Stimulated activated CD8-positive, alpha-beta memory T cell treated with anti-CD3 and anti-CD28 coated beads, Interleukin-4, amount 100 ng/mL, for 4 hours (primary cell): ENCODE data around the gene PCDH18.
"Not testable (repeated sequence)": the region's sequence is repeated elsewhere in the genome, so short reads cannot be mapped to it uniquely, and the experiment has no call there.

ENCODE experiments used
- DNase-seq, 2 donors: peaks; one replicate each; pipeline ENCODE4 v3.0.0-alpha.2; 2020; ENCODE audit warnings: low read depth in 2 of 2, low spot score in 1 of 2

Gene PCDH18

GRCh38 chr4:137531168-137531985, 917 bp downstream of the PCDH18 start:
- DNase-seq: no peak

DNA sequence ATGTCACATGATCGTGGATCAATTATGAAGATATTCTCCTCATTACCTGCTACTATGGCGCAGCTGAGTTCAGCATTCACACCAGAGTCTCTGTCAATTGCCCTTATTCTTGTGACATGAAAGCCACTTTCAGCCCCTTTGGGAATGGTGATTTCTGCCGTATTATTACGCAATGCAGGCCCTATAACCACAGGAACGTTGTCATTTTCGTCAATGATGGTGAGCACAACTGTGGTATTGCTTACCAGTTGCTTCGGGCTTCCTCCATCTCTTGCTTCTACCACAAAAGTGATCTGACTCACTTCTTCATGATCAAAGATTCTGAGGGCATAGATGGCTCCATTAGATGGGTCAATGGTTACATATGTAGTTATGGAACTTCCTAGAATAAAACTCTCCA, 2.1 kb downstream of the PCDH18 start:
- no peak for DNase-seq

DNA sequence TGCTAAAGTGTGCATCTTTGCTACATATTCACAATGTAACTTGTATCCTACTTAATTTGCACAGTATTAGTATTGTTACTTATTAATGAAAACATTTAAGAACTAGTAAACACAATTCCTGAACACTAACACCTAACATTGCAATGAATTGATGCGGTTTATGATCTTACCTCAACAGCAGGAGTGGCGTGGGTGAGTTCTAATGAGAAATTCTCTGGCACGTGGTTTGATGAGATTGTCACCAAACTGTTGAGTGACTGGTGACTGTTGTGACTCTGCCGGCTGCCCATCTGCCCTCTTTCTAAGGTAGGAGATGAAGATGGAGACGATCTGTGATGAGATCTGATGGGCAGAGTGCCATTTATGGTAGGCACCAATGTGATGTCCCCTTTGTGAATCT, 2.9 kb downstream of the PCDH18 start:
- DNase-seq: no peak

- DNase-seq: no peak
Measured at GRCh38 chr4:137528673-137529072, 3.6 kb downstream of the PCDH18 start.

- no peak for DNase-seq
Measured at GRCh38 chr4:137526681-137527080, 5.6 kb downstream of the PCDH18 start.

DNA sequence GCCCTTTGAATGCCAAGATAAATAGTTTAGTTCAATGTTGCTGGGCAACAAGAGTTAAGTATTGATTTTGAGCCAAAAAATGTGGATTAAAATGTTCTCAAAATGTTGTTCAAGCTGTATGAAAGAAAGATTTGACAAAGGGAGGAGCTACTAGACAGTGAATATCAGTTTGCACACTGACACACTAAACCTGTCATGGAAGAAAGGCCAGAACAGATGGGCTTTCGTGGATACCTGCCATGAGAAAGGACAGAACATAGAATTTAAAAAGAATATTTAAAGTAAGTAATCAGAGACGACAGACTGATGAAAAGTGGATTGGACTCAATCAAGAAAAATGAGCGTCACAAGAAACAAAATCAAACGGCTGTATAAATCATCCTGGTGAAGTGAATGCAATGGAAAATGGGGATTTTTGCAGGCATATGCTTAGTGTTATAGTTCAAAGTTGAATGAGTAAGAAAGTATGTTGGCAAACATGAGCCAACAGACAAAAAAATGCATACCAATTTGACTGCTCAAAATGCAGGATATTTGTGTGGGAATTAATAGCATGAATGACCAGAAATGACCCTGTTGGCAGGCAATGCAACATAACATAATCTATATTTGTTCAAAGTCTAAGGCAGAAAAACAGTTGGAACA, 7.4 kb downstream of the PCDH18 start:
- no peak for DNase-seq

GRCh38 chr4:137523329-137523728, 9.0 kb downstream of the PCDH18 start:
- DNase-seq: no peak

- DNase-seq: no peak
Measured at GRCh38 chr4:137521053-137521452, 11.2 kb downstream of the PCDH18 start.

- no peak for DNase-seq
Measured at GRCh38 chr4:137519406-137519805, 12.9 kb downstream of the PCDH18 start.

DNA sequence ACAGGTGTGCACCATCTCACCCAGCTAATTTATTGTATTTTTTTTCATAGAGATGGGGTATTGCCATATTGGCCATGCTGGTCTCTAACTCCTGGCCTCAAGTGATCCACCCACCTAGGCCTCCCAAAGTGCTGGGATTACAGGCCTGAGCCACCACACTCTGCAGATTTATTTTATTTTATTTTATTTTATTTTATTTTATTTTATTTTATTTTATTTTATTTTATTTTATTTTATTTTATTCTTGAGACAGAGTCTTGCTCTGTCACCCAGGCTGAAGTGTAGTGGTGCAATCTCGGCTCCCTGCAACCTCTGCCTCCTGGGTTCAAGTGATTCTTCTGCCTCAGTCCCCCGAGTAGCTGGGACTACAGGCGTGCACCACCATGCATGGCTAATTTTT, 15.0 kb downstream of the PCDH18 start:
- not testable (repeated sequence) for DNase-seq

GRCh38 chr4:137514406-137515111, 17.7 kb downstream of the PCDH18 start:
- DNase-seq: no peak

GRCh38 chr4:137510557-137511265, 21.6 kb downstream of the PCDH18 start:
- DNase-seq: no peak

DNA sequence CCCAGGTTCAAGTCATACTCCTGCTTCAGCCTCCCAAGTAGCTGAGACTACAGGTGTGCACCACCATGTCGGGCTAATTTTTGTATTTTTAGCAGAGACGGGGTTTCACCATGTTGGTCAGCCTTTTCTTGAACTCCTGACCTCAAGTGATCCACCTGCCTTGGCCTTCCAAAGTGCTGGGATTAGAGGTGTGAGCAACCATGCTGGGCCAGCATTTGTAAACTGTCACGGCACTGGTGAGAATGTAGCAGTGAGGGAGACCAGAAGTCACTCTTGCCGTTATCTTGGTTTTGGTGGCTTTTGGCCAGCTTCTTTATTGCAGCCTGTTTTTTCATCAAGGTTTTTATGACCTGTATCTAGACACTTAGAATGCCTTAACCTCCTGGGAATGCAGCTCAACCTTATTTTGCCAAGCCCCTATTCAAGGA, 22.4 kb downstream of the PCDH18 start:
- DNase-seq: no peak

- no peak for DNase-seq
Measured at GRCh38 chr4:137502339-137503129, 29.8 kb downstream of the PCDH18 start.

DNA sequence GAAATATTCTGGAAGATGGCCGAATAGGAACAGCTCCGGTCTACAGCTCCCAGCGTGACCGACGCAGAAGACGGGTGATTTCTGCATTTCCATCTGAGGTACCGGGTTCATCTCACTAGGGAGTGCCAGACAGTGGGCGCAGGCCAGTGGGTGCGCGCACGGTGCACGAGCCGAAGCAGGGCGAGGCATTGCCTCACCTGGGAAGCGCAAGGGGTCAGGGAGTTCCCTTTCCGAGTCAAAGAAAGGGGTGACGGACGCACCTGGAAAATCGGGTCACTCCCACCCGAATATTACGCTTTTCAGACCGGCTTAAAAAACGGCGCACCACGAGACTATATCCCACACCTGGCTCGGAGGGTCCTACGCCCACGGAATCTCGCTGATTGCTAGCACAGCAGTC, 36.0 kb downstream of the PCDH18 start:
- not testable (repeated sequence) for DNase-seq

GRCh38 chr4:137495578-137495977, 36.7 kb downstream of the PCDH18 start:
- DNase-seq: no peak

DNA sequence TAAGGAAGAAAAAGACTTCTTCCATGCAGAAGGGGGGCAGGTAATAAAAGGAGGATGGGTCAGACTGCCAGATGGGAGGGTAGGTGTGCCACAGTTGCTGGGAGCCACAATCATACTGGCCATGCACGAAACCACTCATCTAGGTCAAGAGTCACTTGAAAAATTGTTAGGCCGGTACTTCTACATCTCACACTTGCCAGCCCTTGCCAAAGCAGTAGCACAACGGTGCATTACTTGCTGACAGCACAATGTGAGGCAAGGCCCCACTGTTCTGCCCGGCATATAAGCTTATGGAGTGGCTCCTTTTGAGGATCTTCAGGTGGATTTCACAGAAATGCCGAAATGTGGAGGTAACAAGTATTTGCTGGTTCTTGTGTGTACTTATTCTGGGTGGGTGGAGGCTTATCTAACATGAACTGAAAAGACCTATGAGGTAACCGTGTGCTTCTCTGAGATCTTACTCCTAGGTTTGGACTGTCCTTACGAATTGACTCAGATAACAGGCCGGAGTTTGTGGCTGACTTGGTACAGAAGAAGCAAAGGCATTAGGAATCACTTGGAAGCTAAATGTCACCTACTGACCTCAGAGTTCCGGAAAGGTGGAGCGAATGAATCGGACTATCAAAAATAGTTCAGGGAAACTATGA, 48.9 kb downstream of the PCDH18 start:
- DNase-seq: not testable (repeated sequence)

DNA sequence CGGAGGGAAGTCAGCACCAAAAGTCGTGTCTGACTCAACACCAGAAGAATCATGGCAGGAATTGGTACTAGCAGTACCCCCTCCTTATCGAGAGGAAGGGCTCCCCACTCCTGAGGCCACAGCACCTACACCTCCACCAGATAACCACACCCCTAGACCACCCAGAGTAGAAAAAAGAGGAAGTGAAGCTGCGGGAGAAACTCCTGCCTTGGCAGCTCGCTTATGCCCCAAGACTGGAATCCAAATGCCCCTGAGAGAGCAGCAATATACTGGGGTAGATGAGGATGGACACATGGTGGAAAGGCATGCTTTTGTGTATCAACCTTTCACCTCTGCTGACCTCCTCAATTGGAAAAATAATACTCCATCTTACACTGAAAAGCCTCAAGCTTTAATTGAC, 52.6 kb downstream of the PCDH18 start:
- DNase-seq: not testable (repeated sequence)

DNA sequence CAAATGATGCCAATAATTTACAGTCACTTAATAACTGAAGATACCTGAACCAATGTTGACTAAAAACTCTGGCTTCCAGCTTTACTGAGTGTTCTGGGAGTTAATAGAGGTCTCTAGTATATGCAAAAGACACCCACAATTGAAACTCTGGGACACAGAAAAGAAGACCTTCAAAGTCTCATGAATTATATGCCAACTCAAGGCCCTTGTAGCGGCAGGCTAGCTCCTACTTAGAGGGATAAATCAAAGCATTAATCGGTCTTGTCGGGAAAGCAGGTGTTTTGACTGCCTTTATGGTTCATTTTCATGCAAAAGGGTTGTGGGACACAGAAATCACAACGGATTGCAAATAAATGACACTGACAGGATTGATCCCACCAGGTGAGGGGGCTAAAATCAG, 55.9 kb downstream of the PCDH18 start:
- no peak for DNase-seq

GRCh38 chr4:137474711-137475301, 57.5 kb downstream of the PCDH18 start:
- DNase-seq: no peak
